ENCODE data around the gene ANKRD55.
"Not testable (repeated sequence)": the region's sequence is repeated elsewhere in the genome, so short reads cannot be mapped to it uniquely, and the experiment has no call there.

Gene ANKRD55

DNA sequence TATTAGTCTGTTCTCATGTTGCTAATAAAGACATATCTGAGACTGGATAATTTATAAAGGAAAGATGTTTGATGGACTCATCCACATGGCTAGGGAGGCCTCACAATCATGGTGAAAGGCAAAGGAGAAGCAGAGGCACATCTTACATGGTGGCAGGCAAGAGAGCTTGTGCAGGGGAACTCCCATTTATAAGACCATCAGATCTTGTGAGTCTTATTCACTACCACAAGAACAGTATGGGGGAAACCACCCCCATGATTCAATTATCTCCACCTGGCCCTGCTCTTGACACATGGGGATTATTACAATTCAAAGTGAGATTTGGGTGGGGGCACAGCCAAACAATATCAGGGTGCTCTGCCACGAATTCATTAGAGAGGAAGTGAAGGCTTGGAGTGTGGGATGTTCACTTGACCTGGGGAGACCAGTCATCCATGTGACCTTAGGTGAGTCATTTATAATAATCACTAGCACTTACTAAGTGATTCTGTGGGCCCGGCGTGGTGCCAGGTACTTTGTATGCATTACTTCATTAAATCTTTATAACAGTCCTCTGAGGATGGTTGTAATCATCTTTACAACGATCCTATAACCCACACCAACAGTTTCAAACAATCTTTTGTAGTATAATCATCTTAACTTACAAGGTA, 19.1 kb downstream of the ANKRD55 start:
- in situ Hi-C loops (cut with MboI; ENCODE audit: low sequenced_read_pairs) = not testable (repeated sequence)

- in situ Hi-C loops (cut with MboI; ENCODE audit: low sequenced_read_pairs) = no loop called here
Measured at GRCh38 chr5:56212130-56212879, 20.8 kb downstream of the ANKRD55 start.

- in situ Hi-C loops (cut with MboI; ENCODE audit: low sequenced_read_pairs) = no loop called here
Measured at GRCh38 chr5:56211298-56211865, 21.7 kb downstream of the ANKRD55 start.

DNA sequence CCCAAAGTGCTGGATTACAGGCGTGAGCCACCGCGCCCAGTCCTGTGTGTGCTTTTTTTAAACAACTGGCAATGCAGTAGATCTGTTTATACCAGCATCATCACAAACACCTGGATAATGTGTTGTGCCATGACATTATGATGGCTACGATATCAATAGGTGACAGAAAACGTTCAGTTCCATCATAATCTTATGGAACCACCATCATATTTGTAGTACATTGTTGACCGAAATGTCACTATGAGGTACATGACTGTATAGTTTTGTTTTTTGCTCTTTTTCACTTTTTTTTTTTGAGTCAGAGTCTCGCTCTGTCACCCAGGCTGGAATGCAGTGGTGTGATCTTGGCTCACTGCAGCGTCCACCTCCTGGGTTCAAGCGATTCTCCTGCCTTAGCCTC, 24.4 kb downstream of the ANKRD55 start:
- in situ Hi-C loops (cut with MboI; ENCODE audit: low sequenced_read_pairs) = no loop called here

- in situ Hi-C loops (cut with MboI; ENCODE audit: low sequenced_read_pairs) = no loop called here
Measured at GRCh38 chr5:56207537-56207936, 25.6 kb downstream of the ANKRD55 start.

DNA sequence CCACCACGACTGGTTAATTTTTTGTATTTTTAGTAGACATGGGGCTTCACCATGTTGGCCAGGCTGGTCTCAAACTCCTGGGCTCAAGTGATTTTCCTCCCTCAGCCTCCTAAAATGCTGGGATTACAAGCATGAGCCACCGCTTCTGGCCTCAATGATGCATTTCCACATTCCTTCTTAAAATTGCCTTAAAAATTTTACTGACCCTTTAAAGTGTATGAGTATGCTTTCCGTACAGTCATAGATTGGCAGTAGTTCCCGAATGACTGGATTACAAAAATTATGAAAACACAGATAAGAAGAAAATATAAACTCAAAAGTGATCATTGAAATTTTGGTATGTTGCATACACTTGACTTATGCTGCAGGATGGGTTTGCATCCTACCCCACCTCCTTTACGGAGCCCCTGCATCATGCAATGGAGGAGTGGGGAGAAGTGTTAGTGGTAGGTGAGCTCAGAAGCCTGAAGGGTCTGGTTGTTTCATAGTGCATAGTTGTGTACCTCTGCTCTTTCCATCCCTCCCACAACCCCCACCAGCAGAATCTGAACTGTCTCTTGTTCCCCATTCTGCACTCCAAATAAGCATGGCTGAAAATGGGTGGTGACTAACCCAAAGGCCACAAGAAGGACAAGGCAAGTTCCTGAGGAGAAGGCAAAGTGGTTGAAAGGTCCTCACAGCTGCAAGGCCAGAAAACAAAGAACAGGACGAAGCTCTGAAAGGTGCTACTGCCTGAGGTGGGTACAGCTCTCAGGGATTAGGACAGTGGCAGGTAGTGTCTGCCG, 26.8 kb downstream of the ANKRD55 start:
- in situ Hi-C loops (cut with MboI; ENCODE audit: low sequenced_read_pairs) = no loop called here

- in situ Hi-C loops (cut with MboI; ENCODE audit: low sequenced_read_pairs) = not testable (repeated sequence)
Measured at GRCh38 chr5:56203936-56204335, 29.2 kb downstream of the ANKRD55 start.

DNA sequence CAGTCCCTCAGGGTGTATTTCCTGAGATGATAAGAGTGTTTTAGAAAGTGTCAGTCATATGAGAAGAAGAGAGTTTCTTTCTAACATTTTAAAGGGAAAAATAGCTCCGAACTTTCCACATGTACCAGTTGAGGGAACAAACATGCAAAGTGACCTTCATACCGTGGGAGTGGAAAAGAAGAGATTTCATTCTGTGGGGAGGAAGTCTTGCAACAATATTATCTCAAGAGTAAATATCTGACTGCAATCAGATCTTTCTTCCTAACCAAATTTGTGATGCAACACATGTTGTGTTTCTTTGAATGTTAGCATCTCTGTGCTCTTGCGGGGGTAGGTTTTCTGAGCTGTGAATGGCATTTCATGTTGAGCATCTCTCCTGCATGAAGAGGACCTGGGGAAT, 30.6 kb downstream of the ANKRD55 start:
- in situ Hi-C loops (cut with MboI; ENCODE audit: low sequenced_read_pairs) = no loop called here

DNA sequence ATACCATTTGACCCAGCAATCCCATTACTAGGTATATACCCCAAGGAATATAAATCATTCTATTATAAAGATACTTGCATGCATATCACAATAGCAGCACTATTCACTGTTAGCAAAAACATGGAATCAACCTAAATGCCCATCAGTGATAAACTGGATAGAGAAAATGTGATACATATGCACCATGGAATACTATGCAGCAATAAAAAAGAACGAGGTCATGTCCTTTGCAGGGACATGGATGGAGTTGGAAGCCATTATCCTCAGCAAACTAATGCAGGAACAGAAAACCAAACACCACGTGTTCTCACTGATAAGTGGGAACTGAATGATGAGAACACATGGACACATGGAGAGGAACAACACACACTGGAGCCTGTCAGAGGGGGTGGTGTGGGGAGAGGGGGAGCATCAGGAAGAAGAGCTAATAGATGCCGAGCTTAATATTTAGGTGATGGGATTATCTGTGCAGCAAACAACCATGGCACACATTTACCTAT, 31.3 kb downstream of the ANKRD55 start:
- in situ Hi-C loops (cut with MboI; ENCODE audit: low sequenced_read_pairs) = not testable (repeated sequence)

DNA sequence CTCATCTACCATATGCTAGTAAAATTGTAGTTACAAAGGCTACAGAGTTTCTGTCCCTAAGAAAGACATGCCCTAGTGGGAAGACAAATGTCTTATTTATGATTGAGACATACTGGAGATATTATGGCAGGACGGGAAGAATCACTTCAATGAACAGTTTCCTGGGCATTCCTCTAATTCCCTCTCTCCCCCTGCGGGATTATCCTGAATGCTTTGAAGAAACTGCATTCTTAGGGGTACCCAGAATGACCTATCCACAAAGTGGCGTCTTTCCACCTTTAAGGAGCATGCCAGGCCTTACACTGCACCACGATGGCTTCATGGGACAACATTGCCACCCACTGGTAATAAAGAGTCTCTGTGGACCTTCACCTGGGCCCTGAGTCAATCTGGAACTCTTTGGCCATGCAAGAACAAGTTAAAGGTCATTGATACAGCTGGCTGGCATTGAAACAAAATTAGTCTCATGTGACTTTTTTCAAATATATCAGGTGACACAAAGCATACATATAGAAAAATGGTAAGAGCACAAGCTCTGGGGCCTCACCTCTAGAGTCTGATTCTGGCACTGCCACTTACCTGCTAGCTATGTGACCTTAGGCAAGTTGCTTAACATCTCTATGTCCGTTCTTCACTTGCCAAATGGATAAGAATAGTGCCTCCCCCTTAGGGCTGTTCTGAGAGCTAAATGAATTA, 32.0 kb downstream of the ANKRD55 start:
- in situ Hi-C loops (cut with MboI; ENCODE audit: low sequenced_read_pairs) = no loop called here

GRCh38 chr5:56195016-56195415, 38.1 kb downstream of the ANKRD55 start:
- in situ Hi-C loops (cut with MboI; ENCODE audit: low sequenced_read_pairs) = loop anchor here (25.0 kb wide), 1 partner anchor 208 kb away; the partner anchor contains the start of gene IL6ST

- in situ Hi-C loops (cut with MboI; ENCODE audit: low sequenced_read_pairs) = loop anchor here (25.0 kb wide), 1 partner anchor 205 kb away; the partner anchor contains the start of gene IL6ST
Measured at GRCh38 chr5:56192246-56192645, 40.9 kb downstream of the ANKRD55 start.

- in situ Hi-C loops (cut with MboI; ENCODE audit: low sequenced_read_pairs) = loop anchor here (25.0 kb wide), 1 partner anchor 204 kb away; the partner anchor contains the start of gene IL6ST
Measured at GRCh38 chr5:56191656-56192055, 41.5 kb downstream of the ANKRD55 start.

GRCh38 chr5:56190497-56190896, 42.6 kb downstream of the ANKRD55 start:
- in situ Hi-C loops (cut with MboI; ENCODE audit: low sequenced_read_pairs) = loop anchor here (25.0 kb wide), 1 partner anchor 203 kb away; the partner anchor contains the start of gene IL6ST

- in situ Hi-C loops (cut with MboI; ENCODE audit: low sequenced_read_pairs) = loop anchor here (25.0 kb wide), 1 partner anchor 199 kb away; the partner anchor contains the start of gene IL6ST
Measured at GRCh38 chr5:56185768-56186311, 47.3 kb downstream of the ANKRD55 start.

GRCh38 chr5:56183506-56183905, 49.6 kb downstream of the ANKRD55 start:
- in situ Hi-C loops (cut with MboI; ENCODE audit: low sequenced_read_pairs) = loop anchor here (25.0 kb wide), 1 partner anchor 196 kb away; the partner anchor contains the start of gene IL6ST

DNA sequence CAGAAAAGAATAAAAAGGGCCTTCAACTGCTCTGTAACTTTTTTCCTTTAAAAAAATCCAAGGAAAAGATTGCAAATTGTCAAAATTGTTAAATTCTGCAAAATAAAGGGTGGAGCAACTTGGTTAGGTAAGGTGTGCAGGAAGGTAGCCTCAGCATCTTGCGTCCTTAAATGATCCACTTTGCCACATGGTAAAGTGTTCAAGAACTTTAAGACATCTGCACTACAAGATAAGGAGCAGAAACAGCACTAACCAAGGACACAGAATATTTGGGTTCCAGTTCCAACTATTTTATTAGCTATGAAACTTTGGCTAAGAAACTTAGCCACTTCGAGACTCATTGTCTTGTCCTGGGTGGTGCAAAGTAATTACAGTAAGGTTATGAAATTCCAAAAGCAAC, 53.7 kb downstream of the ANKRD55 start:
- in situ Hi-C loops (cut with MboI; ENCODE audit: low sequenced_read_pairs) = loop anchor here (25.0 kb wide), 1 partner anchor 192 kb away; the partner anchor contains the start of gene IL6ST

- in situ Hi-C loops (cut with MboI; ENCODE audit: low sequenced_read_pairs) = loop anchor here (25.0 kb wide), 1 partner anchor 192 kb away; the partner anchor contains the start of gene IL6ST
Measured at GRCh38 chr5:56178823-56179222, 54.3 kb downstream of the ANKRD55 start.

- in situ Hi-C loops (cut with MboI; ENCODE audit: low sequenced_read_pairs) = loop anchor here (25.0 kb wide), 1 partner anchor 190 kb away; the partner anchor contains the start of gene IL6ST
Measured at GRCh38 chr5:56176871-56177533, 56.1 kb downstream of the ANKRD55 start.

All from HL-60/S4 (cell line).